GM12878 (cell line): ENCODE data around the gene ASMTL. TPM values are rescaled to one million over a fixed set of nuclear protein-coding genes. Genes with fewer than 3 reads are reported as not detected.

Source experiments
- ATF3 ChIP-seq: IDR thresholded peaks from 2 replicates; pipeline ENCODE4 v1.6.1; 2011; ENCODE audit warnings: low read depth, mild to moderate bottlenecking, low read length, moderate library complexity, borderline replicate concordance; ENCODE audit errors: extremely low read depth
- BCL3 ChIP-seq: IDR thresholded peaks from 2 replicates; pipeline ENCODE4 v1.6.1; 2011; ENCODE audit warnings: borderline replicate concordance, low read depth, mild to moderate bottlenecking, moderate library complexity, low read length; ENCODE audit not compliant: insufficient read depth, poor library complexity, severe bottlenecking
- CBX3 ChIP-seq: fragments of 200-600 bp; sonication (generic); IDR thresholded peaks from 2 replicates; pipeline ENCODE4 v1.6.1; 2016; ENCODE audit warnings: low read depth, borderline replicate concordance
- ESRRA ChIP-seq: IDR thresholded peaks from 2 replicates; pipeline ENCODE4 v1.6.1; 2012; ENCODE audit warnings: mild to moderate bottlenecking, low read length, improper control_type of control experiment
- ETV6 ChIP-seq, 2 experiments: fragments of 450-650 bp in 1 of 2; IDR thresholded peaks in 1 of 2; conservative IDR thresholded peaks in 1 of 2; 2 replicates each; pipeline ENCODE4 v1.6.1; 2014; ENCODE audit warnings: antibody characterized with exemption in 1 of 2, borderline replicate concordance in 1 of 2, low read depth in 1 of 2, mild to moderate bottlenecking in 1 of 2, moderate library complexity in 1 of 2
- EZH2 ChIP-seq: IDR thresholded peaks from 2 replicates; pipeline ENCODE4 v1.6.1; 2012; ENCODE audit warnings: low read depth, mild to moderate bottlenecking, control low read depth, inconsistent platforms, low read length, borderline replicate concordance; ENCODE audit not compliant: control insufficient read depth
- GABPA ChIP-seq: IDR thresholded peaks from 2 replicates; pipeline ENCODE4 v1.6.1; 2014; ENCODE audit warnings: antibody characterized with exemption, low read depth, mild to moderate bottlenecking, inconsistent platforms
- MLLT1 ChIP-seq: fragments of 450-650 bp; IDR thresholded peaks from 2 replicates; pipeline ENCODE4 v1.6.1; 2016; ENCODE audit warnings: mild to moderate bottlenecking
- NFYA ChIP-seq: IDR thresholded peaks from 2 replicates; pipeline ENCODE4 v1.6.1; 2011; ENCODE audit warnings: low read depth, mild to moderate bottlenecking, low read length, improper control_type of control experiment, borderline replicate concordance
- POLR2A ChIP-seq: IDR thresholded peaks from 2 replicates; pipeline ENCODE4 v1.6.1; 2011; ENCODE audit warnings: low read depth, mild to moderate bottlenecking, low read length
- POLR2AphosphoS2 ChIP-seq: IDR thresholded peaks from 2 replicates; pipeline ENCODE4 v1.6.1; 2011; ENCODE audit warnings: low read depth, mild to moderate bottlenecking, low read length, improper control_type of control experiment, moderate library complexity
- RBBP5 ChIP-seq: fragments of 200-600 bp; sonication (generic); conservative IDR thresholded peaks from 2 replicates; pipeline ENCODE4 v1.6.1; 2016
- RELA ChIP-seq: fragments of 450-650 bp; IDR thresholded peaks from 2 replicates; pipeline ENCODE4 v1.8.0; 2014; ENCODE audit warnings: borderline replicate concordance; ENCODE audit not compliant: partially characterized antibody
- RFX5 ChIP-seq: IDR thresholded peaks from 2 replicates; pipeline ENCODE4 v1.6.1; 2011; ENCODE audit warnings: low read depth, low read length, improper control_type of control experiment
- SMAD1 ChIP-seq: fragments of 450-650 bp; IDR thresholded peaks from 2 replicates; pipeline ENCODE4 v1.6.1; 2018; ENCODE audit warnings: mild to moderate bottlenecking, low read depth; ENCODE audit not compliant: partially characterized antibody
- SREBF1 ChIP-seq: IDR thresholded peaks from 2 replicates; pipeline ENCODE4 v1.6.1; 2012; ENCODE audit warnings: mild to moderate bottlenecking, low read length
- SRF ChIP-seq, 2 experiments: IDR thresholded peaks; 2 replicates each; pipeline ENCODE4 v1.6.1; 2011; ENCODE audit warnings: low read depth in 2 of 2, low read length in 2 of 2, mild to moderate bottlenecking in 1 of 2, moderate library complexity in 1 of 2
- SUPT20H ChIP-seq: IDR thresholded peaks from 2 replicates; pipeline ENCODE4 v1.6.1; 2011; ENCODE audit warnings: low read depth, mild to moderate bottlenecking, low read length, moderate library complexity, borderline replicate concordance; ENCODE audit not compliant: control insufficient read depth
- SUZ12 ChIP-seq: fragments of 200-600 bp; sonication (generic); IDR thresholded peaks from one replicate; pipeline ENCODE4 v1.6.1; 2018; ENCODE audit warnings: antibody characterized with exemption, mild to moderate bottlenecking; ENCODE audit not compliant: unreplicated experiment
- TARDBP ChIP-seq: IDR thresholded peaks from 2 replicates; pipeline ENCODE4 v1.6.1; 2016; ENCODE audit warnings: borderline replicate concordance
- TBL1XR1 ChIP-seq: IDR thresholded peaks from 2 replicates; pipeline ENCODE4 v1.6.1; 2012; ENCODE audit warnings: low read depth, low read length, improper control_type of control experiment
- TCF12 ChIP-seq: IDR thresholded peaks from 2 replicates; pipeline ENCODE4 v1.6.1; 2011; ENCODE audit warnings: low read depth, mild to moderate bottlenecking, low read length
- YY1 ChIP-seq: IDR thresholded peaks from 2 replicates; pipeline ENCODE4 v1.6.1; 2011; ENCODE audit warnings: low read depth, mild to moderate bottlenecking, low read length
- ZNF207 ChIP-seq: fragments of 450-650 bp; IDR thresholded peaks from 2 replicates; pipeline ENCODE4 v1.6.1; 2014; ENCODE audit warnings: antibody characterized with exemption, mild to moderate bottlenecking, borderline replicate concordance
- polyA plus RNA-seq, 11 experiments: library from polyadenylated mRNA; depleted of rRNA in 4 of 11; unstranded in 6 of 11; stranded (reverse) in 5 of 11; fragments of >200 nt; fragmentation: Nextera tagmentation in 4 of 11; fragmentation: Illumina TruSeq in 1 of 11; extraction: Ambion mirVana in 4 of 11; extraction: Trizol in 1 of 11; gene quantifications; 1 replicate in 1 of 11; 2 replicates in 10 of 11; pipeline versions ENCODE4 v1.2.1 to v1.2.3, GENCODE V29; 2011 to 2016; ENCODE audit warnings: inconsistent platforms in 2 of 11, missing spikeins in 2 of 11, low read depth in 1 of 11
- total RNA-seq, 4 experiments: library from RNA; depleted of rRNA in 3 of 4; stranded (reverse); fragments of >200 nt in 3 of 4; fragmentation: Illumina TruSeq in 1 of 4; extraction: Trizol in 1 of 4; gene quantifications; 2 replicates each; pipeline versions ENCODE4 v1.2.1 to v1.2.3, GENCODE V29; 2013 to 2021
- TF ChIP-seq, protein P1 (sequence below): IDR thresholded peaks from 2 replicates; pipeline ENCODE4 v1.6.1; 2012; ENCODE audit warnings: low read depth, low read length, improper control_type of control experiment
- TF ChIP-seq, protein P2 (sequence below): fragments of 450-650 bp; IDR thresholded peaks from 2 replicates; pipeline ENCODE4 v1.6.1; 2017; ENCODE audit warnings: borderline replicate concordance

Gene ASMTL
- total and polyA plus RNA-seq, 10 of the 15 experiments (the other 5 are each of a cell fraction or from before 2014, with no cell fraction given), result 1.6 to 51.9 (median 32.1) TPM

GRCh38 chrX:1392376-1393068, 60.2 kb downstream of the ASMTL start (continued):
- no peak for TF ChIP-seq BCL3
- TF ChIP-seq TCF12, result 0 out of 2 replicates have a peak, but pooled peaks have one; percentile 7
- no peak for TF ChIP-seq POLR2AphosphoS2
- no peak for TF ChIP-seq SRF (IDR thresholded peaks at IDR 0.05; ENCODE audit: low read depth in 2 of 2, low read length in 2 of 2)
- TF ChIP-seq RFX5, result no peak
- TF ChIP-seq YY1, result no peak
- no peak for TF ChIP-seq GABPA
- no peak for TF ChIP-seq TBL1XR1
- TF ChIP-seq ATF3, result no peak
- TF ChIP-seq ZNF207, result peak; percentile 89
- TF ChIP-seq TARDBP, result 0 out of 2 replicates have a peak, but pooled peaks have one; percentile 68
- no peak for TF ChIP-seq MLLT1
- no peak for TF ChIP-seq EZH2
- TF ChIP-seq, protein P1, sequence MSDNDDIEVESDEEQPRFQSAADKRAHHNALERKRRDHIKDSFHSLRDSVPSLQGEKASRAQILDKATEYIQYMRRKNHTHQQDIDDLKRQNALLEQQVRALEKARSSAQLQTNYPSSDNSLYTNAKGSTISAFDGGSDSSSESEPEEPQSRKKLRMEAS, result 0 out of 2 replicates have a peak, but pooled peaks have one; percentile 23
- 0 out of 2 replicates have a peak, but pooled peaks have one; percentile 65 for TF ChIP-seq SREBF1
- no peak for TF ChIP-seq RBBP5
- TF ChIP-seq, protein P2, sequence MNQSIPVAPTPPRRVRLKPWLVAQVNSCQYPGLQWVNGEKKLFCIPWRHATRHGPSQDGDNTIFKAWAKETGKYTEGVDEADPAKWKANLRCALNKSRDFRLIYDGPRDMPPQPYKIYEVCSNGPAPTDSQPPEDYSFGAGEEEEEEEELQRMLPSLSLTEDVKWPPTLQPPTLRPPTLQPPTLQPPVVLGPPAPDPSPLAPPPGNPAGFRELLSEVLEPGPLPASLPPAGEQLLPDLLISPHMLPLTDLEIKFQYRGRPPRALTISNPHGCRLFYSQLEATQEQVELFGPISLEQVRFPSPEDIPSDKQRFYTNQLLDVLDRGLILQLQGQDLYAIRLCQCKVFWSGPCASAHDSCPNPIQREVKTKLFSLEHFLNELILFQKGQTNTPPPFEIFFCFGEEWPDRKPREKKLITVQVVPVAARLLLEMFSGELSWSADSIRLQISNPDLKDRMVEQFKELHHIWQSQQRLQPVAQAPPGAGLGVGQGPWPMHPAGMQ, result no peak
- no peak for TF ChIP-seq SUZ12
- TF ChIP-seq ETV6 (conservative IDR thresholded peaks at IDR 0.05 in 1 of 2, IDR thresholded peaks at IDR 0.05 in 1 of 2; ENCODE audit: borderline replicate concordance in 1 of 2, low read depth in 1 of 2), result no peak
- no peak for TF ChIP-seq SUPT20H
- TF ChIP-seq POLR2A, result peak; percentile 82
- peak; percentile 100 for TF ChIP-seq ESRRA
- TF ChIP-seq SMAD1, result no peak
- no peak for TF ChIP-seq CBX3
- no peak for TF ChIP-seq NFYA
- no peak for TF ChIP-seq RELA
